Limb (tissue), 2 donors: ENCODE results near the gene SVOP.

Source experiments
- DNase-seq, 2 donors: peaks; one replicate each; pipeline ENCODE4 v3.0.0-alpha.2; 2016; ENCODE audit errors: extremely low spot score in 2 of 2

Gene SVOP

DNA sequence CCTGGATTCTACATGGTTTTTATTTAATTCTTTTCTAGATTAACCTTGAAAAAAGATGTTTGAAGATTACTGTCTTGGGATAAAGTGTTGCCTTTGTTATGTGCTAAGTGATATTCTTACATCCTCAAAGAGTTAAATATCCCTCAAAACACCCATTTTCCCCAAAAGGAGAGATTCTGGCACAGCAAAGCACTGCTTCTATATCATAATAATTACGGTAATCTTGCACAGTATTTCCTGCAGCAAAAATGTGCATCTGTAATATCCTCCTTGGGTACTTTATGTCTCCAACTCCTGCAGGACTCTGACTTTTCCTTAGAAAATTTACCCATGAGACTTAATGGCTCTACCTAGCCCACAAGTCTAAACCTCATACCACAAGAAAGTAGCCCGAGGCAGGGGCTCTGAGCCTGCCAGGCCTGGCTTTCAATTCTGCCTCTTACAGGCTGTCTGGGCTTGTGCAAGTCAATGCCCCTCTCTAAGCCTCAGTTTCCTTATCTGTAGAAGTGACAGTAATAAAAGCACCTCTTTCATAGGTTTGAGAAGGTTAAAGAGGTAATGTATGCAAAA is 45.8 kb downstream of the SVOP start:
- no peak for DNase-seq

DNA sequence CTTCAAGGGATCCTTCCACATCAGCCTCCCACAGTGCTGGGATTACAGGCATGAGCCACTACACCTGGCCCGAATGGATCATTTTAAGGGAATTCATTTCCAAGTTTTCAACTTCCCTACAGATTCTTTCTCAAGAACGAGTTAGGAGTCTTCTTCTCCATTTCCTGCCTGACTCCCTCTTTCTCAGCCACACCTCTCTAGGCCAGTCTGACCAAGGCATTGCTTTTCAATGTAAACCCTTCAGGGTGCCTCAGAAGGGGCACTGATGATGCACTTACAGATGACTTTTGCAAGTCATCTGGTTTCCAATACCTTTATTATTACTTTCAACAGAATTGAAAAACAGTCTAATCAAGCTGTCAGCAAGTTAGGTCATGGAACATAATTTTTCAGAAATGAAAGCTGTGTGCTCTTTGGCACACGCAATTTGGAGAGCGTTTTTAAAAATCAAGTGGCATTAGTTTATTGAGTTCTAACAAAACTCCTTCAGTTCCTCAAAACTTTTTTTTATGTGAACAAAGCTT is 47.2 kb downstream of the SVOP start:
- DNase-seq: no peak

GRCh38 chr12:108972358-108972757 is 48.5 kb downstream of the SVOP start:
- DNase-seq: no peak

DNA sequence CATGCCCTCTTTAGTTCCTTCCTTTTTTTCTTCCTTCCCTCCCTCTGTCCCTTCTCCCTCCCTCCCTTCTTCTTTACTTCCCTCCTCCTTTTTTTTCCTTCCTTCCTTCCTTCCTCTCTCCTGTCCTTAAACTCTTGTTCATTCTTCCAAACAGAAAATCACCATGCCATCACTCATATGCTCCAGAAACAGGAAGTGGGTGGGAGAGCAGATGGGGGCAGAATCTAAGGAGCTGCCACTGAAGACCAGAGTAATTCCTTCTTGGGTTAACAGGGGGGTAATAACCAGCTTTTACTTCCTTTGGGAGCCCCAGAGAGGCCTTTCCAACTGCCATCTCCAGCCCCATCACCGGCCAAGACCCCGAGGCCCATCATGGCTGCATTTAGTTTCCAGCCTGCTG is 51.2 kb downstream of the SVOP start:
- no peak for DNase-seq

DNA sequence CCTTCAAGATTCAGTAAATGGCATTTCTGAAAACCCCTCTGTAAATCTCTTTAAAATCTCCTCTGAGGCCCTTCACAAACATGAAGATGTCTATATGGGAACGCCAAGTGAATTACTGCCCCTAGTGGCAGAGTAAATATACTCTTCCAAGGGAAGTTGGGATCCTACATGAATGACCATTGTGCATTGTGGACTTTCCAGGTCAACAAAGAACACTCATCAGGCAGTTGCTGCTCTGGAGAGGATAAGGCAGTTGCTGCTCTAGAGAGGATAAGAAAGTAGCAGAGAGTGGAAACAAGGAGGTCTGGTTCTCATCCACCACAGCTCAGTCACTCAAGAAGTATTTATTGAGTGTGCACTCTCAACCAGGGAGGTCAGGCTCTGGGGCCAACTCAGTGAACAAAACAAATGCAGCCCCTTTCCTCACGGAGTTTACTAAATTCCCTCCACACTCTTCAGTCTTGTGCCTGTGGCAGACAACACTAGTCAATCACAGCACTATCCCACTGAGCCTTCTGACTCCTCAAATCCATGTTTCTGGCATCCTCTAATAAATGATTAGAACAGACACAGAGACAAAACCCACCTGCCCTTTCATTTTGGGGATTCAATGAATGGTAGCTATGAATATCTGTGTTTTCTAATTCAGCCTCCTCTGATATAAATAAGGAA is 52.9 kb downstream of the SVOP start:
- DNase-seq: no peak

GRCh38 chr12:108966378-108967151 is 54.3 kb downstream of the SVOP start:
- DNase-seq: no peak

DNA sequence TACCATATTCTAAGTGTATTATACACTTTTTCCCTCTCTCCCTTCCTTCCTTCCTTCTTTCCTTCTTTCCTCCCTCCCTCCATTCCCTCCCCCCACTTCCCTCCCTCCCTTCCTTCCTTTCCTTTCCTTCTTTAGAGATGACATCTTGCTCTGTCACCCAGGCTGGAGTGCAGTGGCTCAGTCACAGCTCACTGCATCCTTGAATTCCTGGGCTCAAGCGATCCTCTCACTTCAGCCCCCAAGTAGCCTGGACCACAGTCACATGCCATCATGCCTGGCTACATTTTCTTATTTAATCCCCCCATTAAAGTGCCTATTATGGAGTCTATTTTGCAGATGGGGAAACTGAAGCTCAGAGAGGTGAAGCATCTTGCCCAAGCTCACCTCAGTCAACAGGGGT is 55.0 kb downstream of the SVOP start:
- no peak for DNase-seq

GRCh38 chr12:108964371-108965352 is 56.2 kb downstream of the SVOP start:
- no peak for DNase-seq

DNA sequence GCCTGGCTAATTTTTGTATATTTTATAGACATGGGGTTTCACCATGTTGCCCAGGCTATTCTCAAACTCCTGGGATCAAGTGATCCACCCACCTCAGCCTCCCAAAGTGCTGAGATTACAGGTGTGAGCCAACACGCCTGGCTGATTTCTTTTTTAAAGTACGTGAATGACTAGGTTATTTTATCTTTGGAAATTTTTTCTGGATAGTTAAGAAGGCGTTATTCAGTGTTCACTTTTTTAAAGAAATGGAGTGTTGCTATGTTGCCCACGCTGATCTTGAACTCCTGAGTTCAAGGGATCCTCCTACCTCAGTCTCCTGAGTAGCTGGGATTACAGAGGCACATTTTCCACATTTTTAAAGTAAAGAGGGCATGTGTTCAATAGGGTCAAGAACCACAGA is 58.6 kb downstream of the SVOP start:
- no peak for DNase-seq

DNA sequence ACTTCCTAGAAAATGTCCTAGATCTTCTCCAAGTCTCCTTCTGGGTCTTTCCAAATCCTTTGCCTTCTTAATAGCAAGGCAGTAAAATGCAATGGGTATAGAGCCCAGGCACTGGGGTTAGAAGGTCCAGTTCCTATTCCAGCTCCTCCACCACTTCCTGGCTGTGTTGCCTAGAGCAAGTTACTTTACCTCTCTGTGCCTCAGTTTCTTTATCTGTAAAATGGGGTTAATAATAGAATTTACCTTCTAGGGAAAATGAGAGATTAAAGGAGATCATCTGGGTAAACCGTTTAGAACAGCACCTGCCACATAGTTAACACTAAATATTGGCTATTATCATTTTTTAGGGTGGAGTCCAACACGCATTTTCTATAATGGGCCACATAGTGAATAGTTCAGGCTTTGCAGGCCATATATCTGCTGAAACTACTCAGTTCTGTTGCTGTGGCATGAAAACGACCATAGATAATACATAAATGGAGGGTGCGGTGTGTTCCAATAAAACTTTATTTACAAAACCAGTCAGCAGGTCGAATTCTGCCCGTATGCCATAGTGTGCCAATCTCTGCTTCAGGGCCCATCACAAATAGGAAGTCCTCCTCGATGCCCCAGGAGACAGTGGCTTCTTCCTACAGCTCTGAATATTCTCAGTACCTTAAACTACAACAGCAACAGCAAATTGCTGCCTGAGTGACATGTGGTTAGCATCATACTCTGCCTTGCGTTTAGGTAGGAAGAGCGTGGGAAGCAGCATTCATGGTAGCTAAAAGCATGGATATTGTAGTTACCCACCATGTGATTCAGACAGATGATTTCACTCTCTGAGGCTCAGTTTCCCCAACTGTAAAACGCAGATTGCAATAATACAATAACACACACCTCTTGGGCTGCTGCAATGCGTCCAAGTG is 60.9 kb downstream of the SVOP start:
- no peak for DNase-seq

DNA sequence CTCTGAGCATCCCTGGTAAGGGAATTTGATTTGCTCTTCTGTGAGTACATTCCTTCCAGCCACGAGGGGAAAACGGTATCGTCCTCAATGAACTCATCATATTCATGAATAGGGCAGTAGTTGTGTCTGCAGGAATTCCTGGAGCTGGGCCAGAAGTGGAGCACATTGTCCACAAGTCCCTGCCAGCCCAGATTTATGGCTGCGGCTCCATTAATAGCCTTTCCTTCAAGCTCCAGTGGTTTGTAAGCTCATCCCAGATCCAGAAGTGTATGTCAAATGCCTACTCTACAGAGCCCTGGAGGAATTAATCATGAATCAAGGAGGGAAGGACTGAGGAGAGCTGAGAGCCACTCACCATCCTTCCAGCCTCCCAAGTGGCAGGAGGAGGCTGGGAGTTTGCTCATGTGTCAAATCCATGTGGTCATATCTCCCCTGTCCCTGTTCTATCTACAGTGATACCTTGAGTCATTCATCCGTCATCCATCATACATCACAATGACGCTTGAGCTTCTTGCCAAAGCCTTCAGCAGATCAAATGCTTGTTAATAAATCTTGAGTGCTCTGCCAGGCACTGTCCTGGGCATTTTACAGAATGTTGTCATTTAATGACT is 65.5 kb downstream of the SVOP start:
- DNase-seq: peak; percentile 5 to 67

DNA sequence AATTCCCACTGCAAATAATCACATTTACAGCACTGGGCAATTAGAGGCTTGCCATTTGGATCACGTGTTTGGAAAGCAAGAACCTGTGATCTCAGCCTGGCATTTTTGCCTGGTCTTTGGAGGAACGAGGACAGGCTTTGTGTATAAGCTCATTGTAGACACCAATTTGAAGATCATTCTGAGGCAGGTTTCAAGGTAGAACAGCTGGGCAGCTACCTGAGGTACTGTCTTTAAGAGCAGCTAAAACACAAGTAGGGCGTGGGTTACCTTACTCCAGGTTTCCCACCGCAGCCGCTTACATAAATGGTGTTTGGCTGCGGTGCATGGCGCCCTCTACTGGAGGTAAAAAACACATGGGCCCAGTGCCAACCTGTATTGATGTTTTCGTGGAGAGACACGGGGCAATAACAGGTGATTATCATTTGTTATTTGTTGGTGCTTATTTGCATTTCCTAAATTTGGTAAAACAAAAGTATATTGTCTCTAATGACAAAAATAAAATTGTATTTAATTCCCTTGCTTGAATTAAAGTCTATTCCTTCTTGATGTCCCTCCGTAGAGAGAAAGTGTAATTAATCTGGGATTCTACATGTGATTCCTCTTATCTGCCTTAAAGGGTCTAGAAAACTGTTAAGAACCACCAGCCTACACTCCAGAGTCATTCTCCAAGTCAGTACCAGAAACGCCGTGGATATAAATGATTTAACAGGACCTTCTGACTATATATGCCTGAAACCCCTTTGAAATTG is 69.7 kb downstream of the SVOP start:
- peak; percentile 49 to 76 for DNase-seq

GRCh38 chr12:108949976-108950375 is 70.9 kb downstream of the SVOP start:
- DNase-seq: no peak

DNA sequence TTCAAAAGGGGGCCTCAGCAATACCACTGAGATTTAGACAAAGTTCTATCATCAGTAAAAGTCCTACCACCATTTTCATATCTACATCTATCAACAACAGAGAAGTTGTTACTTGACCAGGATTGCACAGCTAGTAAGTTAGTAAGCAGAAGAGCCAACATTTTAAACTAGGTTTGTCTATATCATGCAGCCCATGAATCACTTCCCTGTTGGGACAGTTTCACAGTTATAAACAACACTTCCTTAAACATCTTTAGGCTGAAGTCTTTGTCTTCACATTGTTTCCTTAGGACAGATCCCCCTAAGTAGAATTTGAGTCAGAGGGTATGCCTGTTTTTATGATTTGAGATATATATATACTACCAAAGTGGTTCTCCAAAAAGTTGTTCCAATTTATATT is 72.5 kb downstream of the SVOP start:
- no peak for DNase-seq

GRCh38 chr12:108947097-108947496 is 73.8 kb downstream of the SVOP start:
- no peak for DNase-seq

DNA sequence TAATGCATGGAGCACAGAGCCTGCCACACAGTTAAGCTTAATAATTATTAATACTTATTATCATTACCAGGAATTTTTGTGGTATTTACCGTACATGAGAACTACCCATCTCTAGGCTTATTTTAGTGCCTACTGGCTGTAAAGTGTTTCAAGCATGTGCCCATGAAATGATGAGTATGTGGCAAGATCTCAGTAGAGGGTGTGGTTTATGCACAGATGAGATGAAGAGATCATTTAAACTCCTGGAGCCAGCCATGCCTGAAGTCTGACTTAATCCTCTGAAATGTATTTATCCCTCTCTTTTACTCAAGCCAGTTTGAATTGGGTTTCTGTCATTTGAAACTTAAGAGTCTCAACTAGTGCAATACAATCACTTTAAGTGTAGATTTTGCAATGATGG is 80.7 kb downstream of the SVOP start:
- no peak for DNase-seq

- no peak for DNase-seq
Observed at GRCh38 chr12:108939594-108939993, 81.3 kb downstream of the SVOP start.

DNA sequence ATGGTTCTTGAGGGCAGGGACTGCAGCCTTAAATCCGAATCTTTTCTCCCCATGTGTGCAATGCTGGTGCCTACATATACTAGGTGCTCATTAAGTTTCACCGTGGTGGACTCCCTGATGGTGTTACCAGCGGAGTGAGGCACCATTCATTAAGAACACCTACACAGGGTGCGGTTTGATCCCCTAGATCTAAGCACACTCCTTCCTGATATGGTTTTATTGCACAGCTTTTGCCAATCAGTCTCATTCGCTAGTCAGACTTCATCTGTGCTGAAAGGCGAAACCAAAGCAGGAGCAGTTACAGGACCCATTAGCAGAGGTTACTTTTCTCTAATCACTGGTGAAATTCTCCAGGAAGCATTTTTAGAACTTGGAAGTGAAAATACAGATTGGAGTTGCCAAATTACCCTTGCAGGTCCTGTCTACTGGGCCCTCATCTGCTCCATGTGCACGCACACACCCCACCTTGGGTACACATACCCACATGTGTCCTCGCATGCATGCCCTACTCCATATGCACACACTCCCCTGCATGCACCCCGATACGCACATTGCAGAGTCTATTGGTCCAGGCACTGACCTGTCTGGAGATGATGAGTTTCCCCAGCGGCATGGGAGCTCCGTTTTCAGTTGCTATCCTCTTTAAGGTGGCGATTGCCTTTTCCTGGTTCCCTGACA is 82.5 kb downstream of the SVOP start:
- no peak for DNase-seq
